ENCODE data around the gene IZUMO1R.
"Not testable (repeated sequence)": the region's sequence is repeated elsewhere in the genome, so short reads cannot be mapped to it uniquely, and the experiment has no call there.

Gene IZUMO1R

DNA sequence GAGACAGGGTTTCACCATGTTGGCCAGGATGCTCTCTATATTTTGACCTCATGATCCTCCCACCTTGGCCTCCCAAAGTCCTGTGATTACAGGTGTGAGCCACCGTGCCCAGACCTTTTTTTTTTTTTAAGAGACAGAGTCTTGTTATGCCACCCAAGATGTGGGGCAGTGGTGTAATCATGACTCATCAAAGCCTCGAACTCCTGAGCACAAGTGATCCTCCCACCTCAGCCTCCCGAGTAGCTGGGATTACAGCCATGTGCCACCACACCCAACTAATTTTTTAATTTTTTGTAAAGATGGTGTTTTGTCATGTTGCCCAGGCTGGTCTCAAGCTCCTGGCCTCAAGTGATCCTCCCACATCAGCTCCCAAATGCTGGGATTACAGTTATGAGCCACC lies 37.9 kb downstream of the IZUMO1R start:
- TF ChIP-seq, protein P1, sequence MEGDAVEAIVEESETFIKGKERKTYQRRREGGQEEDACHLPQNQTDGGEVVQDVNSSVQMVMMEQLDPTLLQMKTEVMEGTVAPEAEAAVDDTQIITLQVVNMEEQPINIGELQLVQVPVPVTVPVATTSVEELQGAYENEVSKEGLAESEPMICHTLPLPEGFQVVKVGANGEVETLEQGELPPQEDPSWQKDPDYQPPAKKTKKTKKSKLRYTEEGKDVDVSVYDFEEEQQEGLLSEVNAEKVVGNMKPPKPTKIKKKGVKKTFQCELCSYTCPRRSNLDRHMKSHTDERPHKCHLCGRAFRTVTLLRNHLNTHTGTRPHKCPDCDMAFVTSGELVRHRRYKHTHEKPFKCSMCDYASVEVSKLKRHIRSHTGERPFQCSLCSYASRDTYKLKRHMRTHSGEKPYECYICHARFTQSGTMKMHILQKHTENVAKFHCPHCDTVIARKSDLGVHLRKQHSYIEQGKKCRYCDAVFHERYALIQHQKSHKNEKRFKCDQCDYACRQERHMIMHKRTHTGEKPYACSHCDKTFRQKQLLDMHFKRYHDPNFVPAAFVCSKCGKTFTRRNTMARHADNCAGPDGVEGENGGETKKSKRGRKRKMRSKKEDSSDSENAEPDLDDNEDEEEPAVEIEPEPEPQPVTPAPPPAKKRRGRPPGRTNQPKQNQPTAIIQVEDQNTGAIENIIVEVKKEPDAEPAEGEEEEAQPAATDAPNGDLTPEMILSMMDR (IDR thresholded peaks at IDR 0.05; ENCODE audit: low read depth, low read length), result no peak
- Histone ChIP-seq H3K9me3 (ENCODE audit: severe bottlenecking) (no peaks in the 10 kb centered on the region), H3K4me3 (ENCODE audit: low read depth, low read length) (no peak overlapping the region), H3K27ac (no peak overlapping the region), H3K27me3 (ENCODE audit: insufficient read depth, low read depth, severe bottlenecking) (no peaks in the 10 kb centered on the region), H3K36me3 (no peaks in the 10 kb centered on the region)
- no peak for DNase-seq

GRCh38 chr11:94343495-94343894 lies 39.1 kb downstream of the IZUMO1R start:
- H3K27ac ChIP-seq, result no peak overlapping the region
- no peaks in the 10 kb centered on the region for H3K9me3 ChIP-seq (ENCODE audit: severe bottlenecking)
- TF ChIP-seq, protein P1 (IDR thresholded peaks at IDR 0.05; ENCODE audit: low read depth, low read length), result no peak
- no peaks in the 10 kb centered on the region for H3K27me3 ChIP-seq (ENCODE audit: insufficient read depth, low read depth, severe bottlenecking)
- H3K4me3 ChIP-seq (ENCODE audit: low read depth, low read length), result no peak overlapping the region
- DNase-seq, result no peak
- H3K36me3 ChIP-seq, result no peaks in the 10 kb centered on the region

DNA sequence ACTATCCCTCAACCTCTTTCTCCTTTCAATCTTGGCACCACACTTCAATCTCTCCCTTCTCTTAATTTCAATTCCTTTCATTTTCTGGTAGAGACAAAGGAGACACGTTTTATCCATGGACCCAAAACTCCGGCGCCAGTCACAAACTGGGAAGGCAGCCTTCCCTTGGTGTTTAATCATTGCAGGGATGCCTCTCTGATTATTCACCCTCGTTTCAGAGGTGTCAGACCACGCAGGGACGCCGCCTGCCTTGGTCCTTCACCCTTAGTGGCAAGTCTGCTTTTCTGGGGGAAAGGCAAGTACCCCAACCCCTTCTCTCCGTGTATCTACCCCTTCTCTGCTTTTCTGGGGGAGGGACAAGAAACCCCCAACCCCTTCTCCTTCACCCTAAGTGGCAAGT lies 41.9 kb downstream of the IZUMO1R start:
- not testable (repeated sequence) for H3K27me3 ChIP-seq (ENCODE audit: insufficient read depth, low read depth, severe bottlenecking); DNase-seq; H3K9me3 ChIP-seq (ENCODE audit: severe bottlenecking); H3K4me3 ChIP-seq (ENCODE audit: low read depth, low read length); H3K27ac ChIP-seq; H3K36me3 ChIP-seq

GRCh38 chr11:94350850-94351563 lies 46.6 kb downstream of the IZUMO1R start:
- not testable (repeated sequence) for DNase-seq; H3K27ac ChIP-seq; H3K27me3 ChIP-seq (ENCODE audit: insufficient read depth, low read depth, severe bottlenecking); H3K4me3 ChIP-seq (ENCODE audit: low read depth, low read length); H3K36me3 ChIP-seq; H3K9me3 ChIP-seq (ENCODE audit: severe bottlenecking)
